NCI-H446 treated with DMSO at 0.1 percent for 48 hours (cell line): Measurements from ENCODE around the gene SMAD1.

Experiments
- DNase-seq: peaks from one replicate; lab custom pipeline; 2025; lab: John Stamatoyannopoulos, UW

Gene SMAD1

GRCh38 chr4:145481164-145481941 is at the start of gene SMAD1:
Gene SMAD1, plus strand, starts transcription at chr4:145481853. Its CDS starts 32,761 bp downstream, at chr4:145514614.
- DNase-seq = peak; percentile 73

GRCh38 chr4:145433684-145434083 is 48.0 kb upstream of the SMAD1 start:
- no peak for DNase-seq

DNA sequence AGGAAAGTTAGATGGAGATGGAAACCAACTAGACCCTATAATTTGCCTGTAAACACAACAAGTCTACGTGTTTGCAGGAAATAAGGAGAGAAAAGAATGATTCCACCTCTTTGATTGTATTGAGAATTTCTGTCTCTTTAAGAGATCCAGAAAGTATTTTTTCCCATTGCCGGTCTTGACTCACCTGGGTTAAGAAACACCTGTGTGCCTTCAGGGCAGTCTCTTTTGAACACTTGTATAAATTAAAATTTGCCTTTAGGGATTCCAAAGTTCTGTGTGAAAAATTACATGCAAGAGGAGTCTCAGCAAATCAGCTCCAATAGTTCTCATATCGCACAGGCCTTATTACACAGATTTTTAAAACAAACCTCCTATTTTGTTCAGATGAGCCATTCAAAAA is 46.0 kb upstream of the SMAD1 start:
- DNase-seq = no peak

DNA sequence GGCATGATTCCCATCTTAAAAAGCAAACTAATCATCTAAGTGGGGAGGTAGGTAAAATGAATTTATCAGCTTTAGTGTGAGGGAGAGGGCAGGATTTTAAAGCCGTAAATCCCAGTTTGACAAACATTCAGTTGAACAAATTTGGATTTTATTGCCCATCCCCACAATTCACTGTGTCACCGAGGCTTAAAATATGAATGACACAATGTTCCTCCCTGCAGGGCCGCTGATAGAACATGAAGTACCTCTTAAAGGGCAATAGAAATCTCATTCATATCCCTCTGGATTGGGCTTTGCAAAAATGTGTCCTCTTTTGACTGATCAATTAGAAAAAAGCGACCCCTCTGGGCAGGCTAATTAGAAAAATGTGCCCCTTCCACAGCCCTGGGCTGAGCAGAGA is 45.5 kb upstream of the SMAD1 start:
- no peak for DNase-seq

DNA sequence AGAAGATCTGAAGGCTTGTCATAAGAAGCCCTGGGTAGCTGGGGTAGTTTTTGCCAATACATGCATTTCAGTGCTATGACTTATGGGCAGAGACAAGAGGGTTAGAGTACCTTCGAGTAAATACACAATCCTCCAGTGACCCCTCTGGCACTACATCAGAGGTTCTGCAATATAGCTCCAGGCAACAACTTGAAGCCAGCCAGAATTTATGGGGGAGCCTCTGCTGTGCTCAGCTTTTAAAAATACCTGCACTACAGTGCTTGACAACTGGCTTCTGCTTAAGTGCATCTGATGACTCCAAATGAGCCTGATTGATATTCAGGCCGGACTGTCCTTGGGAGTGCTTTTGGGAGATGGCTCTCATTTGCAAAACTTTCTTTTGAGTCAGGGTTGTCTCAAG is 44.9 kb upstream of the SMAD1 start:
- no peak for DNase-seq

DNA sequence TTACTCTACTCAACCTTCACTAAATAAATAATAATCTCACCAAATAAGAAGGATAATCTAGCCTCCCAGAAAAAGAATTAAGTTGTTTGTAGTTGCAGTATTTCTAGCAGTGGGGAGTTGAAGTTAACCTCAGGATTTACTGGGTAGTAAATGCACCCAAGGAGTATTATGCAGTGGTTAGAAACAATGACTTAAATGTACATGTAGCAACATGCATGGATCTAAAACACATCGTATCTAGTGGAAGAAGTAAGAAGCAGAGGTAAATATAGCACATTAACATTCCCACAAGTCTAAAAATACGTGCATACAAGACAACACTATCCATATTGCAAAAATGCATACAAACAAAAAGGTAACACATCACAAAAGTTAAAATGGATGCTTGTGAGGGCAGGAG is 44.2 kb upstream of the SMAD1 start:
- no peak for DNase-seq

DNA sequence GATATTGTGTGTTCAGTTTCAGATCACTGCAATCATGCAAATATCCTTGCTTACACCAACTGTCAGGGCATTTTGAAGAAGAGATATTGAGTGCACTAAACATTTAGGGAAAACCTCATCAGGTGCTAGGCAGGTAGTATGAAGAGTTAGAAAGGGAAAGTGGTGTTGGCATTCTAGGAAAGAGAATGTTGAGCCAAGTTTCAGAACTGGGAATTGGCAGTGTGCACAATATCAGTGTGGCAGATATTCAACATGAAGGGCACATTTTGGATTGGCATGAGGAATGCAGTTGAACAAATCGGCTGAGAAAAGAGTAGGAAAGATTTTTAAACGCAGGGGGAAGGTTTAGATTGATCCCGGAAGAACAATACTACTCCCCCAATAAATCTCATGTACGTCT is 43.4 kb upstream of the SMAD1 start:
- DNase-seq = no peak

GRCh38 chr4:145440292-145441007 is 41.2 kb upstream of the SMAD1 start:
- no peak for DNase-seq

GRCh38 chr4:145446184-145446583 is 35.5 kb upstream of the SMAD1 start:
- no peak for DNase-seq

- no peak for DNase-seq
These were observed 29.8 kb upstream of the SMAD1 start for GRCh38 chr4:145451895-145452294.

GRCh38 chr4:145452447-145453162 is 29.0 kb upstream of the SMAD1 start:
- no peak for DNase-seq

- no peak for DNase-seq
These were observed 28.5 kb upstream of the SMAD1 start for GRCh38 chr4:145453163-145453520.

DNA sequence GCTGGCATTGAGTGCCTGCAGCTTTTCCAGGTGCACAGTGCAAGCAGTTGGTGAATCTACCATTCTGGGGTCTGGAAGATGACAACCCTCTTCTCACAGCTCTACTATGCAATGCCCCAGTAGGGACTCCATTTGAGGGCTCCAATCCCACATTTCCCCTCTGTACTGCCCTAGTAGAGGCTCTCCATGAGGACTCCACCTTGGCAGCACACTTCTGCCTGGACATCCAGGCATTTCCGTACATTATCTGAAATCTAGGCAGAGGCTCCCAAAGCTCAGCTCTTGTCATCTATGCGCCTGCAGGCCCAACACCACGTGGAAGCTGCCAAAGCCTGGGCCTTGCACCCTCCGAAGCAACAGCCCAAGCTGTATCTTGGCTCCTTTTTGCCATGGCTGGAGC is 8.4 kb upstream of the SMAD1 start:
- no peak for DNase-seq

GRCh38 chr4:145480257-145480656 is 1.4 kb upstream of the SMAD1 start:
- no peak for DNase-seq

DNA sequence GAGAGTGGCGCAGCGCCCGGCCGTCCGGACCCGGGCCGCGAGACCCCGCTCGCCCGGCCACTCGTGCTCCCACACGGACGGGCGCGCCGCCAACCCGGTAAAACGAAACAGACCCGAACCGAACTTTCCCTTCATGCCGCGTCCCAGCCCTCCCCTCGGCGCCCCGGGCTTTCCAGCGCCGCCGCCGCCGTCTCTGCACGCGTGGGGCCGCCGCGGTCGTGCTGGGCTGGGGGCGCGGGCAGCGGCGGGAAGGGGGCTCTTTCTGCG is 222 bp downstream of the SMAD1 start:
- no peak for DNase-seq

- no peak for DNase-seq
These were observed 770 bp downstream of the SMAD1 start for GRCh38 chr4:145482209-145483037.

- no peak for DNase-seq
These were observed 1.9 kb downstream of the SMAD1 start for GRCh38 chr4:145483514-145483913.

- DNase-seq = no peak
These were observed 2.7 kb downstream of the SMAD1 start for GRCh38 chr4:145484225-145484846.

- DNase-seq = no peak
These were observed 3.5 kb downstream of the SMAD1 start for GRCh38 chr4:145485120-145485519.

DNA sequence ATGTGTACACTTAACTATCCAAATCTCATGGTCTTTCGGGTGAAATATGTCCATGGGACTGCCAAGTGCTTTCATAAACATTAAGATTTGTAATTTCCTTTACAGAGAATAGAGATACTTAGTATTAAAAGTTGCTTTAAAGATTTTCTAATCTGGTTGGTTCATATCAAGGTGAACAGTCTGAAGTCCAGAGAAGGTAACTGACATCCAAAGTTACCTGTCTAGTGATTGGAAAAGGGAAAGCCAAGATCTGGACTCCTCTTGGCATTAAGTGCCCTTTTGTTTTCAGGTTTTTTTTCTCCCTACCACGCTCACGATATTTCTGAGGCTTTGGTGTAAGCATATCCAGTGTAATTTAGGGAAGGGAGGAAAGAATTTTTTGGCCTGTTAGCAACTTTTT is 5.0 kb downstream of the SMAD1 start:
- DNase-seq = no peak

DNA sequence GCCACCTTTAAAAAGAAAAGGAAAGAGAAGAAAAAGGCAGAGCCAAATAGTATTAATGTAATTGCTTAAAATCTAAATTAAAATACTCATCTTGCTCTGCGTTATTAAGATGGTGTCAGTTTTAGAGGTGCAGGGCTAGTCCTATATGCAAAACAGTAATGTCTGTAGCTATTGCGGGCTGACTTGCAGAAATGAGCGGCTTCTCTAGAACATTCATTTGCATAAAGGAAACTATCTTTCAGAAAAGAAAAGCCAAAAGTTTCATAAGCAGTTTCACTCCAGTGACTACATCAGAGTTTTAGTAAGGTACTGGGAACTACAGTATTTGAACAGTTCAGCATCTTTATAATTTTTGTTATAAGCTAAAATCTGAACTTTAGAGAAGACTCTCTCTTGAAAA is 6.0 kb downstream of the SMAD1 start:
- no peak for DNase-seq

DNA sequence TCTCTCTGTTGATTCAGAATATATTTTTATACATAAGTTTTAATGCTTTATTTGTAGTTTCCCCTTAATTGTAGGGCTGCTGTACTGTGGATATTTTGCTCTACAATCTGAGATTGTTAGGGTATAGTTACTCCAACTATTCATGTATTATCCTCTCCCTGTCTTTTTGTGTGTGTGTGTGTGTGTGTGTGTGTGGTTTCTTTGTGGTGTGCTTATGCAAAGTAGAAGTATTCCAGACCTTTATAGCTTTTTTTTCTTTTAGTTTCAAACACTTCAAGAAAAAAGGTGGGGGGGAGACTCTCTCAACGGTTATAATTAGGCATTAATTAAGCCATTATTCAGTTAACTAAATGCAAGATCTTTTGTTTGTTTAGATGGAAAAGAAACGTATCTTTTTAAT is 6.7 kb downstream of the SMAD1 start:
- no peak for DNase-seq
